RWPE1 (cell line): Measurements from ENCODE around the gene PDE7B.

Experiments used
- CTCF ChIA-PET: fragments of 350-600 bp; sonication (Branson Sonifier 250); formaldehyde crosslinking; extraction: SDS; loops from one replicate; lab custom pipeline; 2021; lab: Yijun Ruan, JAX
- POLR2A ChIA-PET: fragments of 400-600 bp; formaldehyde crosslinking; extraction: SDS; loops from one replicate; lab custom pipeline; 2020; ENCODE audit warnings: antibody characterized with exemption; ENCODE audit not compliant: low non-redundant PET; lab: Yijun Ruan, JAX
- DNase-seq: peaks from one replicate; pipeline ENCODE4 v3.0.0; 2012; ENCODE audit warnings: low spot score
- H3K27ac ChIP-seq: fragments of 450-650 bp; 2 replicates; pipeline ENCODE4 v1.5.1; 2017
- CTCF ChIP-seq: fragments of 450-650 bp; conservative IDR thresholded peaks from 2 replicates; pipeline ENCODE4 v1.5.1; 2017; ENCODE audit warnings: low read depth, mild to moderate bottlenecking

Gene PDE7B

GRCh38 chr6:136015531-136015930 is 164.0 kb downstream of the PDE7B start:
- CTCF ChIA-PET: interaction anchor here (0.8 kb wide), 1 partner anchor 17 kb away, joined by 5 read pairs; no protein-coding TSS in a partner anchor
- TF ChIP-seq CTCF: no peak
- DNase-seq: no peak
- no peak overlapping the region for H3K27ac ChIP-seq
- POLR2A ChIA-PET: no interaction called here

GRCh38 chr6:136016228-136017225 is 165.0 kb downstream of the PDE7B start:
- ChIA-PET CTCF (interaction anchor here (0.7 kb wide), 1 partner anchor 1375 kb away, joined by 4 read pairs; no protein-coding TSS in a partner anchor), POLR2A (no interaction called here)
- no peak for TF ChIP-seq CTCF
- no peak overlapping the region for H3K27ac ChIP-seq
- DNase-seq: no peak

GRCh38 chr6:136020691-136021090 is 169.2 kb downstream of the PDE7B start:
- DNase-seq: no peak
- ChIA-PET CTCF (no interaction called here), POLR2A (no interaction called here)
- H3K27ac ChIP-seq: no peak overlapping the region
- TF ChIP-seq CTCF: no peak

GRCh38 chr6:136022224-136022874 is 170.8 kb downstream of the PDE7B start:
- H3K27ac ChIP-seq: no peak overlapping the region
- TF ChIP-seq CTCF: no peak
- POLR2A ChIA-PET: no interaction called here
- no peak for DNase-seq
- CTCF ChIA-PET: interaction anchor here (0.6 kb wide), 2 partner anchors 334 to 641 kb away, joined by 3 read pairs; no protein-coding TSS in a partner anchor

GRCh38 chr6:136024711-136025110 is 173.2 kb downstream of the PDE7B start:
- POLR2A ChIA-PET: no interaction called here
- CTCF ChIA-PET: no interaction called here
- DNase-seq: no peak
- H3K27ac ChIP-seq: no peak overlapping the region
- no peak for TF ChIP-seq CTCF

GRCh38 chr6:136025736-136026135 is 174.2 kb downstream of the PDE7B start:
- ChIA-PET POLR2A (no interaction called here), CTCF (no interaction called here)
- no peak for DNase-seq
- TF ChIP-seq CTCF: no peak
- no peak overlapping the region for H3K27ac ChIP-seq
